ACC112 (cell line): ENCODE results near the gene NDUFA12.
A peak's percentile ranks its signal among the peaks of the same experiment; 100 is the strongest.

Experiments
- H2AFZ ChIP-seq: fragments of 200-600 bp; sonication (generic); one replicate; pipeline ENCODE4 v1.6.0; 2017; ENCODE audit warnings: antibody characterized with exemption, low read length; ENCODE audit not compliant: unreplicated experiment
- H3K27ac ChIP-seq: fragments of 200-600 bp; sonication (generic); 2 replicates; pipeline ENCODE4 v1.5.1; 2014; ENCODE audit warnings: low read depth, mild to moderate bottlenecking, antibody characterized with exemption, low read length, moderate library complexity
- H3K27me3 ChIP-seq: fragments of 200-600 bp; sonication (generic); 2 replicates; pipeline ENCODE4 v1.6.1; 2014; ENCODE audit warnings: mild to moderate bottlenecking, antibody characterized with exemption, low read length, moderate library complexity, mixed read lengths; ENCODE audit not compliant: insufficient read depth
- H3K36me3 ChIP-seq: fragments of 200-600 bp; sonication (generic); 2 replicates; pipeline ENCODE4 v1.6.1; 2016; ENCODE audit warnings: mild to moderate bottlenecking, antibody characterized with exemption, low read length, moderate library complexity, mixed read lengths; ENCODE audit not compliant: insufficient read depth
- H3K4me1 ChIP-seq: fragments of 200-600 bp; sonication (generic); one replicate; pipeline ENCODE4 v1.6.1; 2016; ENCODE audit warnings: low read length, mixed read lengths; ENCODE audit not compliant: insufficient read depth, unreplicated experiment, control insufficient read depth
- H3K4me3 ChIP-seq: fragments of 200-600 bp; sonication (generic); 2 replicates; pipeline ENCODE4 v1.5.1; 2014; ENCODE audit warnings: mild to moderate bottlenecking, low read depth, low read length
- H3K79me2 ChIP-seq: fragments of 200-600 bp; sonication (generic); one replicate; pipeline ENCODE4 v1.6.0; 2016; ENCODE audit warnings: low read length; ENCODE audit not compliant: control insufficient read depth, unreplicated experiment, insufficient read depth

The NDUFA12 gene

GRCh38 chr12:94963649-94964048, 39.8 kb downstream of the NDUFA12 start:
- H3K4me3 ChIP-seq: no peak overlapping the region
- H3K4me1 ChIP-seq: no peaks in the 10 kb centered on the region
- no peak overlapping the region for H2AFZ ChIP-seq
- H3K79me2 ChIP-seq: no peaks in the 10 kb centered on the region
- no peaks in the 10 kb centered on the region for H3K27me3 ChIP-seq
- no peak overlapping the region for H3K27ac ChIP-seq
- H3K36me3 ChIP-seq: no peaks in the 10 kb centered on the region

- Histone ChIP-seq H3K79me2 (no peaks in the 10 kb centered on the region), H3K27me3 (no peaks in the 10 kb centered on the region), H3K27ac (no peak overlapping the region)
Measured at GRCh38 chr12:94962670-94963069, 40.8 kb downstream of the NDUFA12 start.

GRCh38 chr12:94961911-94962310, 41.6 kb downstream of the NDUFA12 start:
- Histone ChIP-seq H3K4me3 (no peak overlapping the region), H3K36me3 (no peaks in the 10 kb centered on the region), H3K79me2 (no peaks in the 10 kb centered on the region), H2AFZ (no peak overlapping the region), H3K27me3 (no peaks in the 10 kb centered on the region), H3K4me1 (no peaks in the 10 kb centered on the region), H3K27ac (no peak overlapping the region)

More at GRCh38 chr12:94962670-94963069, 40.8 kb downstream of the NDUFA12 start:
- Histone ChIP-seq H2AFZ (no peak overlapping the region), H3K4me3 (no peak overlapping the region), H3K36me3 (no peaks in the 10 kb centered on the region), H3K4me1 (no peaks in the 10 kb centered on the region)

GRCh38 chr12:94961256-94961824, 42.2 kb downstream of the NDUFA12 start:
- H3K27me3 ChIP-seq: no peaks in the 10 kb centered on the region
- no peaks in the 10 kb centered on the region for H3K79me2 ChIP-seq
- H3K4me1 ChIP-seq: no peaks in the 10 kb centered on the region

GRCh38 chr12:94957006-94957405, 46.5 kb downstream of the NDUFA12 start:
- H3K27ac ChIP-seq: no peak overlapping the region
- no peaks in the 10 kb centered on the region; the same call in 1 of the 2 replicates for H3K27me3 ChIP-seq
- no peaks in the 10 kb centered on the region for H3K36me3 ChIP-seq
- H3K79me2 ChIP-seq: no peaks in the 10 kb centered on the region
- H3K4me3 ChIP-seq: no peak overlapping the region
- no peak overlapping the region for H2AFZ ChIP-seq
- peaks cover 21% of the 10 kb centered on the region for H3K4me1 ChIP-seq

More at GRCh38 chr12:94961256-94961824, 42.2 kb downstream of the NDUFA12 start:
- Histone ChIP-seq H2AFZ (no peak overlapping the region), H3K27ac (no peak overlapping the region), H3K4me3 (no peak overlapping the region), H3K36me3 (no peaks in the 10 kb centered on the region)

GRCh38 chr12:94954948-94955592, 48.4 kb downstream of the NDUFA12 start:
- H3K4me1 ChIP-seq: peaks cover 21% of the 10 kb centered on the region
- H2AFZ ChIP-seq: no peak overlapping the region
- no peak overlapping the region for H3K4me3 ChIP-seq
- H3K79me2 ChIP-seq: no peaks in the 10 kb centered on the region
- H3K36me3 ChIP-seq: no peaks in the 10 kb centered on the region
- H3K27me3 ChIP-seq: no peaks in the 10 kb centered on the region; the same call in 1 of the 2 replicates
- H3K27ac ChIP-seq: no peak overlapping the region

- no peaks in the 10 kb centered on the region for H3K79me2 ChIP-seq
- H3K4me3 ChIP-seq: no peak overlapping the region
- no peaks in the 10 kb centered on the region for H3K36me3 ChIP-seq
- H3K27ac ChIP-seq: peak overlapping the region; percentile 6; the same call in 1 of the 2 replicates
- peaks cover 21% of the 10 kb centered on the region for H3K4me1 ChIP-seq
- no peak overlapping the region for H2AFZ ChIP-seq
- H3K27me3 ChIP-seq: no peaks in the 10 kb centered on the region; the same call in 1 of the 2 replicates
Measured at GRCh38 chr12:94954029-94954685, 49.3 kb downstream of the NDUFA12 start.

GRCh38 chr12:94952325-94952724, 51.2 kb downstream of the NDUFA12 start:
- no peak overlapping the region for H2AFZ ChIP-seq
- H3K27me3 ChIP-seq: no peaks in the 10 kb centered on the region; the same call in 1 of the 2 replicates
- H3K79me2 ChIP-seq: no peaks in the 10 kb centered on the region
- H3K4me1 ChIP-seq: peaks cover 21% of the 10 kb centered on the region
- H3K36me3 ChIP-seq: no peaks in the 10 kb centered on the region
- no peak overlapping the region for H3K4me3 ChIP-seq
- no peak overlapping the region for H3K27ac ChIP-seq

GRCh38 chr12:94951071-94951934, 52.2 kb downstream of the NDUFA12 start:
- Histone ChIP-seq H3K27ac (no peak overlapping the region), H3K27me3 (no peaks in the 10 kb centered on the region; the same call in 1 of the 2 replicates), H3K4me1 (peaks cover 21% of the 10 kb centered on the region), H3K36me3 (no peaks in the 10 kb centered on the region), H3K79me2 (no peaks in the 10 kb centered on the region), H2AFZ (no peak overlapping the region), H3K4me3 (no peak overlapping the region)

GRCh38 chr12:94948232-94948810, 55.2 kb downstream of the NDUFA12 start:
- H3K4me1 ChIP-seq: peaks cover 8% of the 10 kb centered on the region
- no peak overlapping the region for H2AFZ ChIP-seq
- no peaks in the 10 kb centered on the region for H3K27me3 ChIP-seq
- no peak overlapping the region for H3K4me3 ChIP-seq
- no peaks in the 10 kb centered on the region for H3K79me2 ChIP-seq
- no peak overlapping the region for H3K27ac ChIP-seq
- H3K36me3 ChIP-seq: no peaks in the 10 kb centered on the region
